GM20431 (cell line): ENCODE results near the gene INSR.

Experiments used
- in situ Hi-C: fragments of 300-500 bp; cut with MseI, MboI; formaldehyde crosslinking; loops from one replicate; pipeline ENCODE4 v1.15.0; 2020; ENCODE audit warnings: low sequenced_read_pairs; ENCODE audit not compliant: unreplicated experiment

The INSR gene

GRCh38 chr19:7199613-7200533, 94.3 kb downstream of the INSR start:
- in situ Hi-C loops = no loop called here

GRCh38 chr19:7197760-7198696, 96.2 kb downstream of the INSR start:
- in situ Hi-C loops = no loop called here

DNA sequence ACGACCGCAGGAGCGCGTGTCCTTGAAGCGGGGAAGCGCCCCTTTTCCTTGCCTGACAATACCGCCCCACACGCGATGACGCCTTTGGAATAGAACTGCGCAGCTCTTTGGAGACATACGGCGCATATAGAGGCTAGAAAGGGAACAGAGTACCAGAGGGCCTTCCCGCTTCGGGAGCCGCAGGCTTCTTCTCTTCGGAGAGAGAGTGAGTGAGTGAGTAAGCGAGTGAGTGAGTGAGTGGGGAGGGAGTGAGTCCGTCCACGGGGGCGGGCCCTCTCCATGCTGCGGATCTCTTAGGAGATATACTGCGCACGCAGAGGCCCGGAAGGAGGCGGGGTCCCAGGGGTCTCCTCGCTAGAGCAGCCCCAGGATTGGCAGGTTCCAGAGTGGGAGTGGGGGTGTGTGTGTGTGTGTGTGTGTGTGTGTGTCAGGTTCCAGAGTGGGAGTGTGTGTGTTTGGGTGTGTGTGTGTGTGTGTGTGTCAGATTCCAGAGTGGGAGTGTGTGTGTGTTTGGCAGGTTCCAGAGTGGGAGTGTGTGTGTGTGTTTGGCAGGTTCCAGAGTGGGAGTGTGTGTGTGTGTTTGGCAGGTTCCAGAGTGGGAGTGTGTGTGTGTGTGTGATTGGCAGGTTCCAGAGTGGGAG, 97.0 kb downstream of the INSR start:
- in situ Hi-C loops = no loop called here

GRCh38 chr19:7196763-7197118, 97.5 kb downstream of the INSR start:
- in situ Hi-C loops = no loop called here

DNA sequence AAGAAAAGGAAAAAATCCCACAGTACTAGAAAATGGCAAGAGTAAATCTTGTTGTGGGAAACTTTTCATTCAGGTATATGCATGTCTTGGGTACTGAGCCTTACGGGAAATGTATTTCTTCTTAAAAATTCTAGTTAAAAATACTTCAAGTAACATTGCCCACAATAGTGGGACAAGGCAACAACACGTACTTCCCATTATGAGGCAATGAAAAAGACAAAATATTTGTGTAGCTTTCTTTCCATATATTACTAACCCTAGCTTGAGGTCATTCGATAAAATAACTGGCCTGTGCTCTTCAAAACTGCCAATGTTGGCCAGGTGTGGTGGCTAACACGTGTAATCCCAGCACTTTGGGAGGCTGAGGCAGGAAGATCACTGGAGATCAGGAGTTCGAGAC, 99.2 kb downstream of the INSR start:
- in situ Hi-C loops = no loop called here

- in situ Hi-C loops = no loop called here
Measured at GRCh38 chr19:7194566-7194965, 99.6 kb downstream of the INSR start.

- in situ Hi-C loops = no loop called here
Measured at GRCh38 chr19:7191946-7192691, 102.1 kb downstream of the INSR start.

- in situ Hi-C loops = no loop called here
Measured at GRCh38 chr19:7188698-7189629, 105.2 kb downstream of the INSR start.

GRCh38 chr19:7187605-7188339, 106.4 kb downstream of the INSR start:
- in situ Hi-C loops = no loop called here

- in situ Hi-C loops = no loop called here
Measured at GRCh38 chr19:7182489-7182888, 111.7 kb downstream of the INSR start.

DNA sequence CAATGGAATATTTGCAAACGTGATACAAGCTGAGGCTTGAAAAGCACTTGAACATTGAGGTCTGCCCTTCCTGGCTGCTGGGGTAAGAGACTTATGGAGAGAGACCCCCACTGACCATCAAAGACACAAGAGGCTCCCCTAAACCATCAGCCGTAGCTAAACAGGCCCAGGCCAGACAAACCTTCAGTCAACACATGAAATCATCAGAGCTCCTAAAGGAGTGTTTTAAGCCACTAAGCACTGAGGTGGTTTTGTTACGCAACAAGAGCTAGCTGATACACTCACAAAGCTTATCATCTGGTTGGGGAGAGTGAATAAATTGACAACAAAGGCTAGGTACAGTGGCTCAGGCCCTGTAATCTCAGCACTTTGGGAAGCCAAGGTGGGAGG, 114.3 kb downstream of the INSR start:
- in situ Hi-C loops = no loop called here

GRCh38 chr19:7177926-7178325, 116.3 kb downstream of the INSR start:
- in situ Hi-C loops = no loop called here

DNA sequence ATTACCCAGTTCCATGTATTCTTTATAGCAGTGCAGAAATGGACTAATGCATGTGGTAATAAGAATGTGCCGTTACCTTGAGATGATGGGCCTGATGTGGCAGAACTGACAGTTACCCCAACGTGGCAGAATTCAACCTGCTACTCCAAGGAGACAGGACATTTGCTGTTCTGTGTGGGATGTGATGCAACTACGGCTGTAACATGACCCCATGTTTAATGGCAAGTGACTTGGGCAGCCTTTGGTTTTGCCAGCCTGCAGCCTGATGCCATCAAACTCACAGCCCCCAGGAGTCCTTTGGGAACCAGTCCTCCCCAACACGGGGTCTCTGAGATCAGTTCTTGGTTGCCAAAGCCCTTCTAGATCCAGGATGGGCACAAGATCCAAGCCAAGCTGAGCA, 117.4 kb downstream of the INSR start:
- in situ Hi-C loops = no loop called here

GRCh38 chr19:7172794-7173193, 121.4 kb downstream of the INSR start:
- in situ Hi-C loops = no loop called here

DNA sequence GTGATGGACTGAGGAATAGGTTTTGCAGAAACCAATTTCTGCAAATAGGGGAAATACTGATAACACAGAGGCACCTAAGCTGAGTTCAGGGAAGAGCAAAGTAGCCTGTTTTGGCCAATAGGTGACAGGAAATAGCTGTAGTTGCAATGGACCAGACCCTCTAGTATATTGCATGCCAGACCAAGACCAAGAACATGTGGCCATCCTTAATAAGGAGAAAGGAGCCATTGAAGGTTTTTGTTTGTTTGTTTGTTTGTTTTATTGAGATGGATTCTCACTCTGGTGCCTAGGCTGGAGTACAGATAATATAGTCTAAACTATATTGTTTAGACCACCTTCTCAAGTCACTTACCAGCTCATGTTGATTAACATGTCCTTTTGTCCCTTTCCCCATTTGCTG, 123.2 kb downstream of the INSR start:
- in situ Hi-C loops = no loop called here

DNA sequence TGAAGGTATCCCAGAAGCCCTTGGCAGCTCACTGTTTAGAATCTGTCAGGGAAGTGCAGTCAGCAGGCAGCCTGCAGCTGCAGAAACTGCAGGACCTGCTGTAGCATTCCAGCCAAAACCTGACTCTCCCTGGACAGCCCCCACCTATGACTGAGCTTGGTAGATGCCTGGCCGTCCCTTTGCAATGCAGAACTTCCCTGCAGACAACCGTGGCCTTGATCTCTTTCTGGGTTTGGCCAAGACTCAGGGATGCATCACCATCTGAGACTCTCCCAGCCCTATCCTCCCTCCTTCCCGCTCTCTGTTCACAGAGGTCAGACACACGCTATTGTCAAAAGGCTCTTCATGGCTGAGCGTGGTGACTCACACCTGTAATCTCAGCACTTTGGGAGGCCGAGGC, 125.3 kb downstream of the INSR start:
- in situ Hi-C loops = no loop called here

- in situ Hi-C loops = no loop called here
Measured at GRCh38 chr19:7161292-7161691, 132.9 kb downstream of the INSR start.
